H1 (cell line): Measurements from ENCODE around the gene SHROOM3. TPM values are rescaled to one million over a fixed set of nuclear protein-coding genes. Genes with fewer than 3 reads are reported as not detected.

Source experiments
- CTCF ChIA-PET: fragments of 300-600 bp; sonication (Branson Sonifier 250); formaldehyde crosslinking; loops from one replicate; lab custom pipeline; 2021; ENCODE audit not compliant: partially characterized antibody; lab: Charles Lee
- POLR2A ChIA-PET: fragments of 300-600 bp; sonication (Branson Sonifier 250); formaldehyde crosslinking; loops from one replicate; lab custom pipeline; 2021; ENCODE audit warnings: inconsistent platforms; ENCODE audit not compliant: partially characterized antibody; lab: Charles Lee
- DNase-seq, 2 experiments: peaks; one replicate each; pipeline versions ENCODE4 v3.0.0 to v3.0.0-alpha.2; 2010 to 2022; ENCODE audit warnings: low spot score in 2 of 2, low read depth in 1 of 2, mixed read lengths in 1 of 2
- FAIRE-seq: peaks from 2 replicates; lab custom pipeline; 2011; peaks lifted over from hg19 to GRCh38; lab: Jason Lieb, UNC
- H2AFZ ChIP-seq: 2 replicates; pipeline ENCODE4 v1.8.1; 2012; ENCODE audit warnings: low read length, inconsistent platforms
- H2AK5ac ChIP-seq: 2 replicates; pipeline ENCODE4 v1.6.1; 2013; ENCODE audit warnings: low read depth, low read length
- H2BK120ac ChIP-seq: replicated peaks from 2 replicates; pipeline ENCODE3; 2013; ENCODE audit warnings: low read depth, low read length, inconsistent platforms
- H2BK12ac ChIP-seq: 2 replicates; pipeline ENCODE4 v1.6.1; 2013; ENCODE audit warnings: low read depth, low read length
- H2BK15ac ChIP-seq: 2 replicates; pipeline ENCODE4 v1.6.1; 2013; ENCODE audit warnings: low read length
- H2BK20ac ChIP-seq: 2 replicates; pipeline ENCODE4 v1.6.1; 2013; ENCODE audit warnings: low read length
- H2BK5ac ChIP-seq: 2 replicates; pipeline ENCODE4 v1.6.1; 2013; ENCODE audit warnings: low read depth, low read length
- H3K14ac ChIP-seq: 2 replicates; pipeline ENCODE4 v1.6.1; 2013; ENCODE audit warnings: inconsistent platforms; ENCODE audit not compliant: insufficient read length
- H3K18ac ChIP-seq: 2 replicates; pipeline ENCODE4 v1.6.1; 2013; ENCODE audit warnings: low read length; ENCODE audit errors: extremely low read depth
- H3K23ac ChIP-seq: 2 replicates; pipeline ENCODE4 v1.6.1; 2013; ENCODE audit warnings: inconsistent platforms; ENCODE audit not compliant: insufficient read length
- H3K23me2 ChIP-seq: 2 replicates; pipeline ENCODE4 v1.6.1; 2013; ENCODE audit warnings: low read depth, low read length
- H3K27ac ChIP-seq: 2 replicates; pipeline ENCODE4 v1.6.1; 2011; ENCODE audit warnings: low read depth, low read length, inconsistent platforms
- H3K27me3 ChIP-seq, 4 experiments: replicated peaks in 1 of 4; 1 replicate in 1 of 4; 2 replicates in 3 of 4; pipeline versions ENCODE4 v1.6.1 to v1.8.1; 2011 to 2013; ENCODE audit warnings: low read length in 3 of 4, mild to moderate bottlenecking in 3 of 4, inconsistent platforms in 2 of 4, mixed read lengths in 2 of 4, moderate library complexity in 1 of 4; ENCODE audit not compliant: control insufficient read depth in 3 of 4, insufficient read depth in 3 of 4; ENCODE audit errors: extremely low read depth in 1 of 4
- H3K36me3 ChIP-seq, 4 experiments: 2 replicates each; pipeline versions ENCODE4 v1.6.1 to v1.8.1; 2011 to 2013; ENCODE audit warnings: mild to moderate bottlenecking in 4 of 4, low read length in 3 of 4, moderate library complexity in 2 of 4, control low read depth in 1 of 4, inconsistent platforms in 1 of 4; ENCODE audit not compliant: insufficient read depth in 4 of 4, control insufficient read depth in 2 of 4
- H3K4ac ChIP-seq: replicated peaks from 2 replicates; pipeline ENCODE3; 2013; ENCODE audit warnings: low read length, low read depth, mixed read lengths, inconsistent platforms; ENCODE audit not compliant: insufficient read length
- H3K4me1 ChIP-seq, 4 experiments: replicated peaks in 1 of 4; 1 replicate in 1 of 4; 2 replicates in 3 of 4; pipeline versions ENCODE4 v1.6.1 to v1.8.1; 2011 to 2013; ENCODE audit warnings: low read length in 3 of 4, inconsistent platforms in 2 of 4, mixed read lengths in 1 of 4; ENCODE audit not compliant: insufficient read depth in 4 of 4, control insufficient read depth in 3 of 4
- H3K4me2 ChIP-seq, 2 experiments: 2 replicates each; pipeline versions ENCODE4 v1.6.1 to v1.8.1; 2011 to 2013; ENCODE audit warnings: low read depth in 2 of 2, low read length in 2 of 2, control low read depth in 1 of 2, inconsistent platforms in 1 of 2, mild to moderate bottlenecking in 1 of 2; ENCODE audit not compliant: insufficient read depth in 1 of 2
- H3K4me3 ChIP-seq, 4 experiments: fragments of 200-600, 300-600 bp in 1 of 4; sonication (generic), shearing (Covaris generic), sonication (Bioruptor Twin) in 1 of 4; 2 replicates each; pipeline versions ENCODE4 v1.5.1 to v1.8.1; 2011 to 2016; ENCODE audit warnings: low read length in 4 of 4, low read depth in 3 of 4, control low read depth in 2 of 4, inconsistent platforms in 2 of 4, mild to moderate bottlenecking in 2 of 4, mixed read lengths in 1 of 4, moderate library complexity in 1 of 4; ENCODE audit not compliant: insufficient read depth in 2 of 4; ENCODE audit errors: extremely low read depth in 1 of 4
- H3K56ac ChIP-seq: replicated peaks from 2 replicates; pipeline ENCODE3; 2013; ENCODE audit warnings: low read depth, mild to moderate bottlenecking, mixed read lengths, low read length, inconsistent platforms; ENCODE audit not compliant: insufficient read length
- H3K79me1 ChIP-seq: 2 replicates; pipeline ENCODE4 v1.6.1; 2013; ENCODE audit warnings: low read depth, low read length, control low read depth
- H3K79me2 ChIP-seq, 2 experiments: 2 replicates each; pipeline versions ENCODE4 v1.6.1 to v1.8.1; 2012 to 2013; ENCODE audit warnings: low read length in 2 of 2, mild to moderate bottlenecking in 2 of 2, inconsistent platforms in 1 of 2; ENCODE audit not compliant: insufficient read depth in 2 of 2, control insufficient read depth in 1 of 2
- H3K9ac ChIP-seq, 4 experiments: replicated peaks in 1 of 4; 1 replicate in 1 of 4; 2 replicates in 3 of 4; pipeline versions ENCODE4 v1.6.1 to v1.8.1; 2011 to 2013; ENCODE audit warnings: low read depth in 3 of 4, low read length in 3 of 4, control low read depth in 2 of 4, mild to moderate bottlenecking in 2 of 4, moderate library complexity in 2 of 4, inconsistent platforms in 1 of 4; ENCODE audit errors: extremely low read depth in 1 of 4
- H3K9me3 ChIP-seq, 2 experiments: 2 replicates each; pipeline versions ENCODE4 v1.6.1 to v1.8.1; 2012 to 2013; ENCODE audit warnings: mild to moderate bottlenecking in 2 of 2, moderate library complexity in 2 of 2, control low read depth in 1 of 2, inconsistent platforms in 1 of 2, low read depth in 1 of 2, low read length in 1 of 2, mixed read lengths in 1 of 2; ENCODE audit not compliant: insufficient read depth in 2 of 2
- H4K20me1 ChIP-seq, 2 experiments: replicated peaks in 1 of 2; 2 replicates each; pipeline versions ENCODE3 to v1.8.1; 2011 to 2013; ENCODE audit warnings: inconsistent platforms in 2 of 2, low read length in 2 of 2, mild to moderate bottlenecking in 1 of 2; ENCODE audit not compliant: insufficient read depth in 2 of 2, control insufficient read depth in 1 of 2
- H4K5ac ChIP-seq: 2 replicates; pipeline ENCODE4 v1.6.1; 2013; ENCODE audit warnings: low read length, low read depth, mixed read lengths, inconsistent platforms; ENCODE audit not compliant: insufficient read length
- H4K8ac ChIP-seq: 2 replicates; pipeline ENCODE4 v1.8.0; 2013; ENCODE audit warnings: mild to moderate bottlenecking, moderate library complexity, low read length, inconsistent platforms; ENCODE audit not compliant: insufficient read depth; ENCODE audit errors: extremely low read depth
- H4K91ac ChIP-seq: replicated peaks from 2 replicates; pipeline ENCODE3; 2013; ENCODE audit warnings: low read length, mixed read lengths, inconsistent platforms; ENCODE audit not compliant: insufficient read length
- BACH1 ChIP-seq: IDR thresholded peaks from 2 replicates; pipeline ENCODE4 v1.6.1; 2012; ENCODE audit warnings: low read length, improper control_type of control experiment
- CREB1 ChIP-seq: IDR thresholded peaks from 2 replicates; pipeline ENCODE4 v1.6.1; 2012; ENCODE audit warnings: inconsistent platforms
- CTBP2 ChIP-seq: IDR thresholded peaks from 2 replicates; pipeline ENCODE4 v1.7.0; 2011; ENCODE audit warnings: borderline replicate concordance, mild to moderate bottlenecking, moderate library complexity, mixed read lengths, low read length; ENCODE audit not compliant: insufficient read depth, insufficient read length
- SP2 ChIP-seq: IDR thresholded peaks from 2 replicates; pipeline ENCODE4 v1.6.1; 2012; ENCODE audit warnings: mild to moderate bottlenecking, low read length, inconsistent platforms
- TAF7 ChIP-seq: optimal IDR thresholded peaks from 2 replicates; pipeline ENCODE3; 2011; ENCODE audit warnings: low read depth, mild to moderate bottlenecking, inconsistent platforms, low read length, moderate library complexity, borderline replicate concordance
- TBP ChIP-seq: IDR thresholded peaks from 2 replicates; pipeline ENCODE4 v1.6.1; 2011; ENCODE audit warnings: low read depth, low read length, improper control_type of control experiment
- WGBS, 2 experiments: shearing (Covaris generic) in 1 of 2; methylation state at CpG; one replicate each; pipeline versions ENCODE4 v1.1.6 to v1.1.7; 2013 to 2015; ENCODE audit warnings: low lambda C conversion rate in 2 of 2, mixed read lengths in 2 of 2, inconsistent platforms in 1 of 2, low coverage in 1 of 2, missing lambda C conversion rate in 1 of 2; ENCODE audit not compliant: insufficient replicate concordance in 2 of 2, insufficient coverage in 1 of 2, insufficient read length in 1 of 2; ENCODE audit errors: extremely low coverage in 1 of 2, missing lambda C conversion rate in 1 of 2; 5-methylcytosine and 5-hydroxymethylcytosine counted together
- polyA plus RNA-seq, 7 experiments: library from polyadenylated mRNA; depleted of rRNA in 3 of 7; stranded (reverse) in 5 of 7; unstranded in 2 of 7; fragments of >200 nt in 5 of 7; fragments of 200-250 nt in 2 of 7; gene quantifications; 1 replicate in 5 of 7; 2 replicates in 1 of 7; 4 replicates in 1 of 7; pipeline versions ENCODE4 v1.2.1 to v1.2.3, GENCODE V29; 2011 to 2013; ENCODE audit warnings: missing spikeins in 2 of 7, mixed read lengths in 2 of 7
- total RNA-seq: library from RNA; stranded (reverse); fragmentation: NEBNext Ultra II Directional; extraction: Animal tissue kit (Norgen Biotek cat#: 25700); gene quantifications from 2 replicates; pipeline ENCODE4 v1.2.1, GENCODE V29; 2021
- TF ChIP-seq, protein P1 (sequence below): IDR thresholded peaks from 2 replicates; pipeline ENCODE4 v1.6.1; 2012; ENCODE audit warnings: low read length, inconsistent platforms

SHROOM3 gene
- total and polyA plus RNA-seq, 2 of the 8 experiments (the other 6 are each of a cell fraction or from before 2014, with no cell fraction given): 15.8 to 34.0 TPM

DNA sequence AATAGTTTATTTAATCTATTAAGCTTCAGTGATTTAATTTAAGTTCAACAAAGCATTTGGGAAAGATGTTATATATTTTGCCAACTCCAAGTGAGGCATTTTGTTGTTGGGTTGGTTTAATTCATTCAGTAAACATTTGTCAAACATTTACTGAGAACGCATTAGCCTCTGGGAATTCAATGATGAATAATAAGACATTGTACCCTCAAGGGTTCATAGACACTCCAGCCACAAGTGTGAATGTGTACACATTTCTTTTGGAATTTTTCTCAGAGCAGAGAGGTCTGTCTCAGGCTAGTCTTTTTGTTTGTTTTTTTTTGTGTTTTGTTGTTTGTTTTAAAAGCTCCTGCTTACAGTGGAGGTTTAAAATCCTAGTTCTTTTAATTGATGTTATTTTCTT, 259.0 kb downstream of the SHROOM3 start:
- no peaks in the 10 kb centered on the region for H3K36me3 ChIP-seq
- 95% methylated on average over 1 of the region's 1 CpG; no CpG with 5 or more reads in 1 of the 2 experiments for WGBS, 2 experiments
- no peak overlapping the region for H3K56ac ChIP-seq
- TF ChIP-seq, protein P1, sequence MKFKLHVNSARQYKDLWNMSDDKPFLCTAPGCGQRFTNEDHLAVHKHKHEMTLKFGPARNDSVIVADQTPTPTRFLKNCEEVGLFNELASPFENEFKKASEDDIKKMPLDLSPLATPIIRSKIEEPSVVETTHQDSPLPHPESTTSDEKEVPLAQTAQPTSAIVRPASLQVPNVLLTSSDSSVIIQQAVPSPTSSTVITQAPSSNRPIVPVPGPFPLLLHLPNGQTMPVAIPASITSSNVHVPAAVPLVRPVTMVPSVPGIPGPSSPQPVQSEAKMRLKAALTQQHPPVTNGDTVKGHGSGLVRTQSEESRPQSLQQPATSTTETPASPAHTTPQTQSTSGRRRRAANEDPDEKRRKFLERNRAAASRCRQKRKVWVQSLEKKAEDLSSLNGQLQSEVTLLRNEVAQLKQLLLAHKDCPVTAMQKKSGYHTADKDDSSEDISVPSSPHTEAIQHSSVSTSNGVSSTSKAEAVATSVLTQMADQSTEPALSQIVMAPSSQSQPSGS: no peak
- TF ChIP-seq CREB1: no peak
- TF ChIP-seq CTBP2: no peak
- no peak for TF ChIP-seq TAF7
- TF ChIP-seq TBP: no peak
- TF ChIP-seq SP2: no peak
- no peak for TF ChIP-seq BACH1
- peaks cover 13 to 30% of the 10 kb centered on the region in 2 experiments for H4K20me1 ChIP-seq
- H3K27me3 ChIP-seq: no peaks in the 10 kb centered on the region
- no peak overlapping the region for H2AK5ac ChIP-seq
- no peak overlapping the region for H2BK5ac ChIP-seq
- H3K4me2 ChIP-seq: no peak overlapping the region
- no peak overlapping the region for H2BK120ac ChIP-seq
- CTCF ChIA-PET: no interaction called here
- H3K9ac ChIP-seq: no peak overlapping the region
- H2BK15ac ChIP-seq: no peak overlapping the region
- no peak overlapping the region for H4K5ac ChIP-seq
- H3K23ac ChIP-seq: no peak overlapping the region
- peaks cover 16 to 91% of the 10 kb centered on the region in 2 experiments for H3K79me2 ChIP-seq
- POLR2A ChIA-PET: no interaction called here
- DNase-seq (no peak), FAIRE-seq (no peak)
- H2BK12ac ChIP-seq: no peak overlapping the region
- no peak overlapping the region for H3K4ac ChIP-seq
- H3K14ac ChIP-seq: no peak overlapping the region
- no peak overlapping the region for H2AFZ ChIP-seq
- H4K91ac ChIP-seq: no peak overlapping the region
- H3K18ac ChIP-seq: no peak overlapping the region
- peaks cover 11% of the 10 kb centered on the region for H3K79me1 ChIP-seq
- no peak overlapping the region for H2BK20ac ChIP-seq
- H3K27ac ChIP-seq: no peak overlapping the region
- peaks cover 18 to 34% (median 21%) of the 10 kb centered on the region in 4 experiments for H3K4me1 ChIP-seq
- no peaks in the 10 kb centered on the region for H3K9me3 ChIP-seq
- no peak overlapping the region for H4K8ac ChIP-seq
- no peak overlapping the region for H3K4me3 ChIP-seq
- no peaks in the 10 kb centered on the region; the same call in 1 of the 2 replicates for H3K23me2 ChIP-seq
